HL-60 (cell line): ENCODE results near the gene COG8.

ENCODE experiments used
- DNase-seq, 2 experiments: peaks; one replicate each; pipeline ENCODE4 v3.0.0-alpha.2; 2010 to 2020; ENCODE audit warnings: low read depth in 1 of 2, low spot score in 1 of 2
- H3K27ac ChIP-seq: fragments of 250-450 bp; sonication (Bioruptor Pico); replicated peaks from 2 replicates; pipeline ENCODE4 v1.5.1; 2020; ENCODE audit warnings: mild to moderate bottlenecking, moderate library complexity
- H3K27me3 ChIP-seq: fragments of 250-450 bp; sonication (Bioruptor Pico); 2 replicates; pipeline ENCODE4 v1.5.1; 2021; ENCODE audit warnings: mild to moderate bottlenecking, moderate library complexity; ENCODE audit not compliant: insufficient read depth, poor library complexity, severe bottlenecking
- H3K4me3 ChIP-seq: replicated peaks from 2 replicates; pipeline ENCODE4 v1.5.1; 2011; ENCODE audit warnings: mild to moderate bottlenecking, control low read depth, low read length; ENCODE audit not compliant: insufficient read depth
- CTCF ChIP-seq: IDR thresholded peaks from one replicate; pipeline ENCODE4 v1.5.1; 2011; ENCODE audit warnings: low read length, control low read depth, inconsistent platforms; ENCODE audit not compliant: insufficient read depth
- GABPA ChIP-seq: IDR thresholded peaks from 2 replicates; pipeline ENCODE4 v1.6.1; 2012; ENCODE audit warnings: low read depth
- POLR2AphosphoS5 ChIP-seq: IDR thresholded peaks from 2 replicates; pipeline ENCODE4 v1.6.1; 2012; ENCODE audit warnings: low read depth
- REST ChIP-seq: IDR thresholded peaks from 2 replicates; pipeline ENCODE4 v1.6.1; 2012; ENCODE audit warnings: low read depth; ENCODE audit not compliant: insufficient replicate concordance
- SPI1 ChIP-seq: IDR thresholded peaks from 2 replicates; pipeline ENCODE4 v1.6.1; 2012; ENCODE audit warnings: low read depth, mild to moderate bottlenecking, borderline replicate concordance

Gene COG8

GRCh38 chr16:69316595-69317034 lies 22.7 kb downstream of the COG8 start:
- TF ChIP-seq GABPA, result no peak
- no peak for TF ChIP-seq CTCF
- no peak for TF ChIP-seq POLR2AphosphoS5
- no peak for TF ChIP-seq SPI1
- TF ChIP-seq REST, result no peak

GRCh38 chr16:69315486-69316311 lies 23.7 kb downstream of the COG8 start:
- TF ChIP-seq GABPA (no peak), CTCF (no peak), POLR2AphosphoS5 (no peak), REST (no peak), SPI1 (no peak)
- H3K27ac ChIP-seq, result peak overlapping the region; percentile 38

More at GRCh38 chr16:69316595-69317034, 22.7 kb downstream of the COG8 start:
- no peaks in the 10 kb centered on the region for H3K27me3 ChIP-seq
- H3K27ac ChIP-seq, result no peak overlapping the region
- no peak overlapping the region for H3K4me3 ChIP-seq
- DNase-seq, result no peak

GRCh38 chr16:69314534-69314933 lies 24.8 kb downstream of the COG8 start:
- Histone ChIP-seq H3K27me3 (no peaks in the 10 kb centered on the region), H3K27ac (no peak overlapping the region), H3K4me3 (no peak overlapping the region)
- TF ChIP-seq POLR2AphosphoS5 (no peak), CTCF (no peak)
- no peak for DNase-seq

More at GRCh38 chr16:69315486-69316311, 23.7 kb downstream of the COG8 start:
- DNase-seq, result peak; percentile 49 to 58
- no peaks in the 10 kb centered on the region for H3K27me3 ChIP-seq
- H3K4me3 ChIP-seq, result no peak overlapping the region

- no peak overlapping the region for H3K4me3 ChIP-seq
- no peak overlapping the region for H3K27ac ChIP-seq
- DNase-seq, result no peak
- no peak for TF ChIP-seq SPI1
- no peak for TF ChIP-seq CTCF
- no peak for TF ChIP-seq GABPA
- TF ChIP-seq POLR2AphosphoS5, result no peak
- no peak for TF ChIP-seq REST
- no peaks in the 10 kb centered on the region for H3K27me3 ChIP-seq
Observed at GRCh38 chr16:69313469-69313868, 25.9 kb downstream of the COG8 start.
